Vagina (tissue), 2 donors: ENCODE data around the gene NFAT5. TPM values are rescaled to one million over a fixed set of nuclear protein-coding genes. Genes with fewer than 3 reads are reported as not detected.
A peak's percentile ranks its signal among the peaks of the same experiment; 100 is the strongest.
"Not testable (repeated sequence)": the region's sequence is repeated elsewhere in the genome, so short reads cannot be mapped to it uniquely, and the experiment has no call there.

ENCODE experiments used
- DNase-seq, 2 donors: peaks; one replicate each; pipeline ENCODE4 v3.0.0-alpha.2; 2017; ENCODE audit errors: extremely low spot score in 2 of 2
- H3K27ac ChIP-seq: fragments of 200-600 bp; sonication (generic); one replicate; pipeline ENCODE4 v1.5.1; 2019
- H3K27me3 ChIP-seq: fragments of 200-600 bp; sonication (generic); one replicate; pipeline ENCODE4 v1.5.1; 2019
- H3K36me3 ChIP-seq, 2 donors: fragments of 200-600 bp; sonication (generic); one replicate each; pipeline ENCODE4 v1.5.1; 2017 to 2019
- H3K4me1 ChIP-seq: fragments of 200-600 bp; sonication (generic); one replicate; pipeline ENCODE4 v1.5.1; 2019
- H3K4me3 ChIP-seq, 2 donors: fragments of 200-600 bp; sonication (generic); 1 replicate in 1 of 2; 2 replicates in 1 of 2; pipeline ENCODE4 v1.5.1; 2016 to 2019
- H3K9me3 ChIP-seq: fragments of 200-600 bp; sonication (generic); one replicate; pipeline ENCODE4 v1.5.1; 2019
- POLR2A ChIP-seq, 2 donors: fragments of 450-650 bp; IDR thresholded peaks; one replicate each; pipeline ENCODE4 v1.6.1; 2017; ENCODE audit warnings: antibody characterized with exemption in 2 of 2, mild to moderate bottlenecking in 2 of 2, moderate library complexity in 2 of 2
- POLR2AphosphoS5 ChIP-seq, 2 donors: sonication (generic); formaldehyde crosslinking; IDR thresholded peaks; one replicate each; pipeline ENCODE4 v1.9.0; 2017; ENCODE audit warnings: antibody characterized with exemption in 2 of 2, mild to moderate bottlenecking in 2 of 2, low read depth in 1 of 2; ENCODE audit not compliant: insufficient read depth in 1 of 2
- intact Hi-C: fragments of 100-400 bp; cut with DNase I; formaldehyde crosslinking; loops from one replicate; pipeline ENCODE4 v1.15.1; 2023
- total RNA-seq: library from RNA; depleted of rRNA; stranded (reverse); fragments of >200 nt; gene quantifications from one replicate; pipeline ENCODE4 v1.2.3, GENCODE V29; 2016
- TF ChIP-seq, protein P1 (sequence below), 3 experiments: fragments of 450-650 bp in 2 of 3; fragments of 200-600 bp in 1 of 3; sonication (generic) in 1 of 3; IDR thresholded peaks; one replicate each; pipeline ENCODE4 v1.5.1; 2017 to 2019; ENCODE audit warnings: antibody characterized with exemption in 3 of 3, mild to moderate bottlenecking in 2 of 3, moderate library complexity in 2 of 3

NFAT5 gene
- total RNA-seq, 1 donor from 2014 or later = 63.8 TPM

DNA sequence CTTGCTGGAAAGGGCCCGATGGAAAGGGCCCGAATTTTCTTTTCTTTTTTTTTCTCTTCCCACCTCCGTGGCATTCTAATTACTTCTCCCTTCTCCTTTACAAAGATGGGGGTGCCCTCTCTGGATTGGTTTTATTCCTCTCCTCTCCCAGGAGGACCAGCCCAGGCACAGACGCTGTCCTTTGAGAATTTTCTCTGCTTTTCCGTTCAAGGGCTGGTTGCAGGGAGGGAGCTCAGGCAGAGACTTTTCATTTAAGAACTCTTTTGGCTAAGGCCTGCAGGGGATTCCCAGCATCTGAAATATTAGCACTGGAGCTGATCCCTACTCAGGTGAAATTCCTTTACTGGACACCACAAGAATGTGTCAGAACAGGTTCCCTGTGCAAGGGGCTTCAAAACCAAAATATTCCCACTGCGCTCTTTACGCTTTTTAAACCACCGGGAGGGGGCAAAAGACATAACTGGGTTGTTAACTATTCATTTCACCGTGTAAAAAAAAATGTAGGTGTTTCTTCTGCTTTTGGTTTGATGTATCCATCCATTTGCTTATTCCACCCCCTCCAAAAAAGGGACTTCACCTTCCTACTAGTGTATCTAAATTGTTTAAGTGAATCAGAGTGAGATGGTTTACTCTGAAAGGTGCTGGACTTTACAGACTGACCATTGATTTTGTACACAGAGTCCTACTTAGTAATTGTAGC lies 1.4 kb downstream of the NFAT5 start:
- Histone ChIP-seq H3K27me3 (no peaks in the 10 kb centered on the region), H3K4me1 (peaks cover 41% of the 10 kb centered on the region), H3K27ac (peak overlapping the region; percentile 99), H3K9me3 (no peaks in the 10 kb centered on the region), H3K4me3 (peak overlapping the region; percentile 97 to 98), H3K36me3 (no peaks in the 10 kb centered on the region)
- intact Hi-C loops = loop anchor here (10.0 kb wide), 1 partner anchor 172 kb away; no protein-coding TSS in a partner anchor
- TF ChIP-seq POLR2A (IDR thresholded peaks at IDR 0.05) (no peak), POLR2AphosphoS5 (IDR thresholded peaks at IDR 0.05; ENCODE audit: insufficient read depth in 1 of 2, low read depth in 1 of 2) (no peak)
- TF ChIP-seq, protein P1, sequence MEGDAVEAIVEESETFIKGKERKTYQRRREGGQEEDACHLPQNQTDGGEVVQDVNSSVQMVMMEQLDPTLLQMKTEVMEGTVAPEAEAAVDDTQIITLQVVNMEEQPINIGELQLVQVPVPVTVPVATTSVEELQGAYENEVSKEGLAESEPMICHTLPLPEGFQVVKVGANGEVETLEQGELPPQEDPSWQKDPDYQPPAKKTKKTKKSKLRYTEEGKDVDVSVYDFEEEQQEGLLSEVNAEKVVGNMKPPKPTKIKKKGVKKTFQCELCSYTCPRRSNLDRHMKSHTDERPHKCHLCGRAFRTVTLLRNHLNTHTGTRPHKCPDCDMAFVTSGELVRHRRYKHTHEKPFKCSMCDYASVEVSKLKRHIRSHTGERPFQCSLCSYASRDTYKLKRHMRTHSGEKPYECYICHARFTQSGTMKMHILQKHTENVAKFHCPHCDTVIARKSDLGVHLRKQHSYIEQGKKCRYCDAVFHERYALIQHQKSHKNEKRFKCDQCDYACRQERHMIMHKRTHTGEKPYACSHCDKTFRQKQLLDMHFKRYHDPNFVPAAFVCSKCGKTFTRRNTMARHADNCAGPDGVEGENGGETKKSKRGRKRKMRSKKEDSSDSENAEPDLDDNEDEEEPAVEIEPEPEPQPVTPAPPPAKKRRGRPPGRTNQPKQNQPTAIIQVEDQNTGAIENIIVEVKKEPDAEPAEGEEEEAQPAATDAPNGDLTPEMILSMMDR (IDR thresholded peaks at IDR 0.05) = no peak
- DNase-seq = no peak

- TF ChIP-seq POLR2AphosphoS5 (IDR thresholded peaks at IDR 0.05; ENCODE audit: insufficient read depth in 1 of 2, low read depth in 1 of 2) = no peak
- TF ChIP-seq, protein P1 (IDR thresholded peaks at IDR 0.05) = no peak
- TF ChIP-seq POLR2A (IDR thresholded peaks at IDR 0.05) = no peak
- Histone ChIP-seq H3K9me3 (no peaks in the 10 kb centered on the region), H3K36me3 (no peaks in the 10 kb centered on the region), H3K27me3 (no peaks in the 10 kb centered on the region), H3K4me3 (no peak overlapping the region), H3K4me1 (peaks cover 51% of the 10 kb centered on the region), H3K27ac (peak overlapping the region; percentile 30)
- DNase-seq = no peak
- intact Hi-C loops = loop anchor here (10.0 kb wide), 1 partner anchor 174 kb away; no protein-coding TSS in a partner anchor
Measured at GRCh38 chr16:69568676-69569075, 2.9 kb downstream of the NFAT5 start.

- intact Hi-C loops, H3K36me3 ChIP-seq, DNase-seq, H3K4me3 ChIP-seq, H3K9me3 ChIP-seq, H3K27ac ChIP-seq, H3K27me3 ChIP-seq: not testable (repeated sequence)
- peaks cover 47% of the 10 kb centered on the region for H3K4me1 ChIP-seq
Measured at GRCh38 chr16:69578771-69579170, 13.0 kb downstream of the NFAT5 start.

GRCh38 chr16:69579783-69580481 lies 14.2 kb downstream of the NFAT5 start:
- Histone ChIP-seq H3K4me1 (peaks cover 47% of the 10 kb centered on the region), H3K27me3 (no peaks in the 10 kb centered on the region), H3K27ac (no peak overlapping the region), H3K4me3 (no peak overlapping the region), H3K9me3 (no peaks in the 10 kb centered on the region), H3K36me3 (no peaks in the 10 kb centered on the region)
- no peak for DNase-seq
- TF ChIP-seq, protein P1 (IDR thresholded peaks at IDR 0.05) = no peak
- TF ChIP-seq POLR2AphosphoS5 (IDR thresholded peaks at IDR 0.05; ENCODE audit: insufficient read depth in 1 of 2, low read depth in 1 of 2) (no peak), POLR2A (IDR thresholded peaks at IDR 0.05) (no peak)
- intact Hi-C loops = no loop called here

GRCh38 chr16:69581297-69581696 lies 15.5 kb downstream of the NFAT5 start:
- Histone ChIP-seq H3K4me1 (peaks cover 46% of the 10 kb centered on the region), H3K27ac (no peak overlapping the region), H3K4me3 (no peak overlapping the region), H3K27me3 (no peaks in the 10 kb centered on the region), H3K9me3 (no peaks in the 10 kb centered on the region), H3K36me3 (no peaks in the 10 kb centered on the region)
- no peak for DNase-seq
- intact Hi-C loops = no loop called here
- TF ChIP-seq POLR2AphosphoS5 (IDR thresholded peaks at IDR 0.05; ENCODE audit: insufficient read depth in 1 of 2, low read depth in 1 of 2) (no peak), POLR2A (IDR thresholded peaks at IDR 0.05) (no peak)
- TF ChIP-seq, protein P1 (IDR thresholded peaks at IDR 0.05) = no peak

- intact Hi-C loops, H3K9me3 ChIP-seq, H3K36me3 ChIP-seq, H3K27ac ChIP-seq, H3K27me3 ChIP-seq, H3K4me3 ChIP-seq, DNase-seq: not testable (repeated sequence)
- peaks cover 25% of the 10 kb centered on the region for H3K4me1 ChIP-seq
Measured at GRCh38 chr16:69584493-69584892, 18.7 kb downstream of the NFAT5 start.
